GM19043 (cell line): ENCODE results near the gene USP40.

Experiments used
- ATAC-seq: cut with Tn5 transposase; IDR thresholded peaks from one replicate; pipeline ENCODE4 v1.9.1; 2021; ENCODE audit warnings: low read depth; ENCODE audit not compliant: unreplicated experiment

The USP40 gene

DNA sequence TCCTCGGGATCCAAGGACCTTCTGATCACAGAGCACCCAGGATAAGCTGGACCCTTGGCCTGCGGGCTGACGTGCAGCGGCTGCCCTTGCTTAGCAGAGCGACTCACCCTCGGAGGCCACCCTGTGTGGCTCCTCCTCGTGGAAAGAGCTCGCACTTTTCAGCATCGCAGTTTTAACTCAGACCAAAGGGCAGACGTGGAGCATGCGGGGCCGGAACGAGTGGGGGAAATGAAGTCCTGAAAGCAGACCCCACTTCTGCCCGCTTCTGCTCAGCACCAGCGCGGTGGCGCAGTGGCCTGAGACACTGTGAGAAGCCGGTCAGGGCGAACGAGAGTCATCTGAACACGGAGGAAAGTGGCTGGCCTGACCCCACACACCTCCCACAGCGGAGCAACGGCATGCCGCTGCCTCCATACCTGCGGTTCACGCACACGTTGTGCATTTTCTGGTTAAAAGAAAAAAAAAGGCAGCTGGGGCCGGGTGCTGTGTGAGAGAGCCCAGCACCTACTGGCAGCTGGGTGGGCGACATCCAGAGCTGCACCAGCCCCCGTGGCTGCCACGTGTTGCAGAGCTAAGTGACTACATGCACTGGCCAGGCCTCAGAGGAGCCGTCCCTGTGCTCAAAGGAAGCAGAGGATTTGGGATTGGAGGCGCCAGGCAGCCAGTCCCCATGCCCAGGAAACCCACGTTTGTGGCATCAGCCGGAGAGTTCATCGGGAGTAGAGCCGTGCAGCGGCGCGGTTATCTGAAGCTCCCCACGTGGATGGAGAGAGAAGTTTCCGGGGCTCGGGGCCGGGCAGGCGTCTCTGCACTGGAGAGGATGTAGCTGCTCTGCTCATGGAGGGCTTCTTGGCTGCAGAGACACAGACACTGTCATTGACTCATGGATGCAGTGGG, 89.7 kb downstream of the USP40 start:
- no peak for ATAC-seq

GRCh38 chr2:233476063-233476410, 90.5 kb downstream of the USP40 start:
- no peak for ATAC-seq

DNA sequence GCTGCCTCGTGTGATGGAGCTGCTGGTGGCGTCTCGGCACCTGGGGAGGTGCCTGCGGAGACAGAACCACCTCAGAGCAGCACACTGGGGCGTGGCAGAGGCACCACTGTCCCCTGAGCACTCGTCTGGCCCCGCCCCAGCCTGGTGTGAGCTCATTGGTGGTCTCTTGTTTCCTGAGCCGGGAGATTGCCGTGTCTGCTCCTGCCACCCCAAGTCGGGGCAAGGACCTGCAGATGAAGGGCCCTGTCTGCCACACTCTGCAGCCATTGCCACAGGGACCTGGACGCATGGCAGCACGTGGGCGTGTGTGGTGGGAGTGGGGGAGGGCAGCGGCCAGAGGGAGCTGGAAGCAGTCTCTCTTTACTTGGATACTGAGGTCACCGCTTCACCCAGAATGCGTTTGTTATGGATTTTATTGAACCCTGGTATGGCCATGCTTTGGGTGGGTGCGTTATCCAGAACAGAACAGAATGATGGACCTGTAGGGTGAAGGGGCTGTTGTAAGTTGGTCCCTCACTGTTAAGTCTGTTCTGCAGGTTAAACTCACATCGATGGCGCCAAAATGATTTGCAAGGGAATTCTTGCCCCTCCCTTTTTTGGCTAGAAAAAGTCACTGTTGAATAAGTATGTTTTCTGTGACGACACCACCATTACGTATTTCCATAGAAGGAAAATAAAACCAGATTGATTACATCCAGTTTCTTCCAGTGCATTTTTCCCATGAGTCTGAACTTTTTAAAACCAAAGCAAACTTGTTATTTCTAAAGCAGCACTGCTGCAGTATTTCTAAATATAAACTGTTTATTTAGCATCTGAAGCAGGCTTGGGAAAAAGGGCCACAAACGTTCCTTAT, 92.0 kb downstream of the USP40 start:
- ATAC-seq = no peak

DNA sequence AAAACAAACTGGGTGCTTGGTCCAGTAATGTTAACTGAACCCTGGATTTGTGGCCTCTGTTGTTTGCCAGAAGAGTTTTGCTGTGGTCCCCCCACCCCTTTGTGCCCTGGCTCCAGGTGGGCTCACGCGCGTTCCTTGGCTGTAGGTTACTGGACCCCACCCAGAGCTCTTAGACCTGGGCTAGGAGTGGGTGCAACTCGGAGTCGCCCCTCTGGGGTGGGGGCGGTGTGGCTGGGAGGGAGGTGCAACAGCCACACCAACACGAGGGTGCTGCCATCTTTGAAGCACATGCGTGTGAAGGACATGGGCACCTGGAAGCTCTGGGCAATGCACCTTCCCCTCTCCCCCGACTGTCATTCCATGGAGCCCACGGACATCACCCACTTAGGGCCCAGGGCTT, 92.7 kb downstream of the USP40 start:
- ATAC-seq = no peak

GRCh38 chr2:233473386-233473791, 93.2 kb downstream of the USP40 start:
- ATAC-seq = no peak

GRCh38 chr2:233471291-233472035, 95.1 kb downstream of the USP40 start:
- ATAC-seq = no peak

GRCh38 chr2:233470839-233471238, 95.7 kb downstream of the USP40 start:
- ATAC-seq = no peak

DNA sequence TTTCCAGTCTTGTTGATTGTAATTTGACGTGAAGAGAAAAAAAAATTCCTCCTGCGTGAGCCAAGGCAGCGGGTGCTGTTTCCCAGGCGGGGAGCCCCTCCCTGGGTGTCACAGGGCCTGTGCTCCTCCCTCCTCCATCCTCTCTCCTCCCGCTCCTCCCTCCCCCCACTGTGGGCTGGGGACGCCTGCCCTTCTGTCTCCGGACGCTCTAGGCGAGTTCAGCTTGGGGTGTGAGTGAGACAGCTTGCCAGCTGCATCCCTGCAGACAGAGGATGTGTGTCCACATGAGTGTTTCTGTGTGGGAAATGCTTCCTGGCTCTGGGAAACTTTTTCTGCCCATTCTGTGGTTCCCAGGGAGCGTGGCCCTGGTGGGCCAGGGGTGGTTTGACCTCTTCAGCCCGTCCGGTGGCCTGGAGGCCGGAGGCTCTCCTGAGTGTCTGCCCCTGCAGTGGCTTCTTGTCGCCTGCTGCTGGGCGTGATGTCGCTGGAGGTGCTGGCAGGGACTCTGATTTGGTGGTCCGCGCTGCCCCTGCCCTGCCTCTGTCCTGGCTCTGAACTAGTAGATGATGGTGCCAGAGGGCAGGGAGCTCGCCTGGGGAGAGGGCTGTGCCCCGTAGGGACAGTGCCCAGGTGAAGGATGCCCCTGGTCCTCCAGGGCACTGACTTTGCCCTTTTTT, 96.4 kb downstream of the USP40 start:
- no peak for ATAC-seq

- no peak for ATAC-seq
Observed at GRCh38 chr2:233469261-233470010, 97.1 kb downstream of the USP40 start.

- ATAC-seq = no peak
Observed at GRCh38 chr2:233468741-233469110, 97.9 kb downstream of the USP40 start.

- ATAC-seq = no peak
Observed at GRCh38 chr2:233468047-233468740, 98.4 kb downstream of the USP40 start.

GRCh38 chr2:233466991-233467603, 99.5 kb downstream of the USP40 start:
- ATAC-seq = no peak

- no peak for ATAC-seq
Observed at GRCh38 chr2:233464531-233465240, 101.9 kb downstream of the USP40 start.

DNA sequence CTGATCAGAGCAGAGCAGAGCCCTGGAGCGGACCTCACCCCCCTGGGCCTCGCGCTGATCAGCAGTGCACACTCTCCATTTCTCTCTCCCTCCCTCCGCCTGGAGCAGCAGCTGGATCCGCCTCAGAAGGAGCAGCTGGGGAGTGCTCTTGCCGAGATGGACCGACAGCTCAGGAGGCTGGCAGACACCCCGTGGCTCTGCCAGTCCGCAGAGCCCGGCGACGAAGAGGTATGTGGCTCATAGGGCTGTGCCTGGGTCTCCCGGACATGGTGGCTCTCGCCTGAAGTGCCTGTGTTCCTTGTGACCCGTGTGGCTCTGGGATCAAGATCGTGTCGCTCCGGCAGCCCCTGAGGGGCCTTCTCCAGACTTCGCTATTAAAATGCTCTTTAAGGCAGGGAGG, 102.5 kb downstream of the USP40 start:
- no peak for ATAC-seq

DNA sequence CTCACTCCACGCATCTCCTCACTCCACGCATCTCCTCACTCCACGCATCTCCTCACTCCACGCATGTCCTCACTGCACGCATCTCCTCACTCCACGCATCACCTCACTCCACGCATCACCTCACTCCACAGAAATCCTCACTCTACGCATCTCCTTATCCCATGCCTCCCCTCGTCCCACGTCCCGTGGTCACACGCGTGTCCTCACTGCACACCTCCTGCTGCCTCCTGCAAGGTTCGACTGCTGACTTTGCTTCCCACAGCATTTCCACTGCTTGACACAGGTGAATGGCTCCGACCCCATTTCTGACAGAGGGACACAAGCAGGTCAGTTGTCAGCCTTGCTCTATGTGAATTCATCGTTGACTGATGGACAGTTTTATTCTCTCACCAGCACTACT, 103.0 kb downstream of the USP40 start:
- no peak for ATAC-seq

- ATAC-seq = no peak
Observed at GRCh38 chr2:233462826-233463470, 103.6 kb downstream of the USP40 start.

- ATAC-seq = no peak
Observed at GRCh38 chr2:233462202-233462785, 104.3 kb downstream of the USP40 start.
